ENCODE measurements around the gene FGFRL1. TPM values are rescaled to one million over a fixed set of nuclear protein-coding genes. Genes with fewer than 3 reads are reported as not detected.

The FGFRL1 gene
- polyA plus RNA-seq, 2 of the 4 experiments (the other 2 are of a cell fraction): 4.7 to 11.2 TPM

DNA sequence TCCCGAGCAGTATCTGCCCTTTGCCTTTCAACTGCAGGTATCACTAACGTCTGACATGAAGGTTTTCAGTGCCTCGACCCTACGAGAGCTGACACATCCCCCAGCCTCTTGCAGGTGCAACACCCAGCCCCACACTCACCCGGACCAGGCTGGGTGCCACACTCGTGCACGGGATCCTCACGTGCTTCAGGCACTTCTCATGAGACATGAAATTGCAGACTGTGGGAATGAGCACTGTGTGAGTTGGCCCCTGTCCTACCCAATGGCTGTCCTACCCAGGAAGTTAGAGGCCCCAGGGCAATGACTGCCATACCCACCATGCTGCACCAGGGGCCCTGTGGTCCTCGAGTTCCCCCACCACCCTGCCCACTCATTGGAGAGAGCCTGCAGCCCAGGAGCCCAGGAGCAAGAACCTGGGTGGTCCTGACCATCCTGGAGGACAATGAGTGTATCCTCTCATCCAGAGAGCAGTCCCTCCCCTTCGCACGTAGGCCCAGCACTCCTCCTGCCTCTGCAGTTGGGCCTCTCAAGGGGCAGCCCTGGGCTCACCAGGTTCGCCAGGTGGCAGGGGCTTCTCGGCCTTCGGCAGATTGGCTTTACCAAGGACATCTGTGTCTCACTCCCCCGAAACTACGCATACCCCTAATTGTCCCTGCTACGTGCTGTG, 40.4 kb upstream of the FGFRL1 start:
- no peak for FAIRE-seq
- no peak overlapping the region for H3K4me3 ChIP-seq
- no peak for TF ChIP-seq SMC3 (IDR thresholded peaks at IDR 0.05)
- no peak overlapping the region for H3K27ac ChIP-seq
- H3K9me3 ChIP-seq: no peaks in the 10 kb centered on the region
- WGBS (ENCODE audit: missing lambda C conversion rate): 91% methylated on average over 7 of the region's 17 CpGs
- POLR2A ChIA-PET: no interaction called here
- ATAC-seq: no peak
- H3K4me2 ChIP-seq: no peak overlapping the region
- CTCF ChIA-PET: interaction anchor here (0.7 to 1.2 kb wide), 2 partner anchors 16 to 229 kb away, joined by 3 read pairs; partner anchors contain the start of gene IDUA
- DNase-seq (ENCODE audit: low read depth in 1 of 2, low spot score in 1 of 2): no peak
- H3K4me1 ChIP-seq: peaks cover 14% of the 10 kb centered on the region; the same call in 2 of the 3 replicates

DNA sequence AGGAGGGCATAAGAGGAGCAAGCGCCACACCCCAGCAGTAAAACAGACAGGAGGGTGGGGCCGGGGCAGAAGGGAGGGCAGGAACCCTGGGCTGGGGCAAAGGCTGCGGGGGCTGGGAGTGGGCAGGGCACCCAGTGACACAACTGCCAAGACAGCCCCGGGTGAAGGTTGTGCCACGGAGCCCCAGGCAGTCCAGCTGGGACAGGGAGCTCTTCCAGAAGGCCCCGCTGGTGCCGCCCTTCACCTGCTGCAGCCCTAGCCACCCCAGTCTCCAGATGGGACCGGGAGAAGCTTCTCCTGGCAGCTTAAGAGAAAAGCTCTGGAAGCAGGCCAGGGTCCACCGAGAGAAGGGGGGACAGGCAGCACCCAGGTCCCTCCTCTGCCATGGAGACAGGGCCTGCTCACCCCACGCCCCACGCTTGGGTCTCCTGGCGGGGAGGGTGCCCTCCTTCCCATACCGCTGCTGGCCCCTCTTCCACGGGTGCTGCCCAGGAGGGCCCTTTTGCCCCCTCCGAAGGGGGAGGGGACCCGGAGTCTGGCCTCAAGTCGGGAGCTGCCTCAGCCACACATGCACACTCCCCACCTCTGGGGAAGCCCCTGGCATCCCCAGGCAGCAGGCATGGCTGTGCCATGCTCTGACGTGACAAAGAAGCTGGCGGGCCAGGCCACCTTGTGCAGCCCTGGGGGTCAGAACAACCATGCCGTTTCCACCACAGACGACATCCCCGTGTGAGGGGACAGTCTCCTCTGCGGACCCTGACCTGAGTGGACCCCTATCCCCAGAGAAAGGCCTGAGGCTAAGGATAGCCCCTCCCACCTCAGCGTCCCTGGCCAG, 39.5 kb upstream of the FGFRL1 start:
- peak overlapping the region; percentile 97 for H3K4me2 ChIP-seq
- peaks cover 14% of the 10 kb centered on the region; the same call in 2 of the 3 replicates for H3K4me1 ChIP-seq
- ATAC-seq (no peak; a peak in 1 of 6 replicates), DNase-seq (ENCODE audit: low read depth in 1 of 2, low spot score in 1 of 2) (no peak), FAIRE-seq (no peak)
- TF ChIP-seq ZFP36 (IDR thresholded peaks at IDR 0.05; ENCODE audit: borderline replicate concordance, partially characterized antibody) (no peak), EHF (CRISPR knock-in tag; IDR thresholded peaks at IDR 0.05) (no peak), CHD4 (IDR thresholded peaks at IDR 0.05; ENCODE audit: borderline replicate concordance) (no peak)
- TF ChIP-seq, protein P1, sequence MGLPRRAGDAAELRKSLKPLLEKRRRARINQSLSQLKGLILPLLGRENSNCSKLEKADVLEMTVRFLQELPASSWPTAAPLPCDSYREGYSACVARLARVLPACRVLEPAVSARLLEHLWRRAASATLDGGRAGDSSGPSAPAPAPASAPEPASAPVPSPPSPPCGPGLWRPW (IDR thresholded peaks at IDR 0.05): no peak
- TF ChIP-seq, protein P2, sequence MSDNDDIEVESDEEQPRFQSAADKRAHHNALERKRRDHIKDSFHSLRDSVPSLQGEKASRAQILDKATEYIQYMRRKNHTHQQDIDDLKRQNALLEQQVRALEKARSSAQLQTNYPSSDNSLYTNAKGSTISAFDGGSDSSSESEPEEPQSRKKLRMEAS (IDR thresholded peaks at IDR 0.05): no peak
- H3K4me3 ChIP-seq: peak overlapping the region; percentile 84; the same call in 2 of the 3 replicates
- peak overlapping the region in 1 of 2 experiments; percentile 85; a peak in 3 of 6 replicates for H3K27ac ChIP-seq
- CTCF ChIA-PET: no interaction called here
- H3K9me3 ChIP-seq: no peaks in the 10 kb centered on the region
- POLR2A ChIA-PET: no interaction called here
- 66% methylated on average over 11 of the region's 24 CpGs for WGBS (ENCODE audit: missing lambda C conversion rate)

DNA sequence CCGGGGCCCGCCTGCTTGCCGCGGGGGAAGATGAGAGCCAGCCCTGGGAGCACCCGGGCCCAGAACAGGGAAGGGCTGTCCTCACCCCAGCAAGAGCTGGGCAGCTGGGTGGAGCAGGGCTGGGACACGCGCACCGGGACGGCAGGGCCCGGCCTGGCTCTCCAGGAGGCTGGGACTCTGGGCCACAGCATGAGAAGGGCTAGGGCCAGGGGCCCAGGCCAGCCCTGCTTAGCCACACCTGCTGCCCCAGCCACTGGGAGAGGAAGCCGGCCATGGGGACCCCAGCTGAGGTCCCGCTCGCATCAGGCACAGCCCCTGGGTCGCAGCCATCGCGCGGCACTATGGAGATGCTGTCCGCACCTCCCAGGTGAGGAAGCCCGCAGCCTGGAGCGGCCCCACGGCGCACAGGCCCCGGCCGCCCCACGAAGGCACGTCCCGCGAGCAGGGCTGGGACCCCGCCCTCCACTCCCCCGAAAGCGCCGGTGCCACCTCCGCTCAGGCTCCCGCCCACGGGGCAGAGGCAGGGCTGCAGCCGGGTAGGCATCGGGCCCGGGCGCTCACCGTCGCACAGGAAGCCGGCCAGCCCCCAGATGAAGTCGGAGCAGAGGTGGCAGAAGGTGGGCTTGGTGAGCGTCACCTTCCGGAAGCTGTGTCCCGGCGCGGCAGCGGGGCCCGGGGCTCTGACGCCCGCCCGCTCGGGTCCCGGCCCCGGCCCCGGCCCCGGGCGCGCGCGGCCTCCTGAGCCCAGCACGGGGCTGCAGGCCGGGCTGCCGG, 38.6 kb upstream of the FGFRL1 start:
- H3K9me3 ChIP-seq: no peaks in the 10 kb centered on the region
- ChIA-PET POLR2A (no interaction called here), CTCF (no interaction called here)
- peak overlapping the region; percentile 97 for H3K4me2 ChIP-seq
- ATAC-seq: peak; percentile 56 to 72
- no peak for FAIRE-seq
- DNase-seq (ENCODE audit: low read depth in 1 of 2, low spot score in 1 of 2): peak in 1 of 2 experiments; percentile 22
- H3K27ac ChIP-seq: peak overlapping the region; percentile 66 to 85
- peak overlapping the region; percentile 84 for H3K4me3 ChIP-seq
- TF ChIP-seq, protein P3, sequence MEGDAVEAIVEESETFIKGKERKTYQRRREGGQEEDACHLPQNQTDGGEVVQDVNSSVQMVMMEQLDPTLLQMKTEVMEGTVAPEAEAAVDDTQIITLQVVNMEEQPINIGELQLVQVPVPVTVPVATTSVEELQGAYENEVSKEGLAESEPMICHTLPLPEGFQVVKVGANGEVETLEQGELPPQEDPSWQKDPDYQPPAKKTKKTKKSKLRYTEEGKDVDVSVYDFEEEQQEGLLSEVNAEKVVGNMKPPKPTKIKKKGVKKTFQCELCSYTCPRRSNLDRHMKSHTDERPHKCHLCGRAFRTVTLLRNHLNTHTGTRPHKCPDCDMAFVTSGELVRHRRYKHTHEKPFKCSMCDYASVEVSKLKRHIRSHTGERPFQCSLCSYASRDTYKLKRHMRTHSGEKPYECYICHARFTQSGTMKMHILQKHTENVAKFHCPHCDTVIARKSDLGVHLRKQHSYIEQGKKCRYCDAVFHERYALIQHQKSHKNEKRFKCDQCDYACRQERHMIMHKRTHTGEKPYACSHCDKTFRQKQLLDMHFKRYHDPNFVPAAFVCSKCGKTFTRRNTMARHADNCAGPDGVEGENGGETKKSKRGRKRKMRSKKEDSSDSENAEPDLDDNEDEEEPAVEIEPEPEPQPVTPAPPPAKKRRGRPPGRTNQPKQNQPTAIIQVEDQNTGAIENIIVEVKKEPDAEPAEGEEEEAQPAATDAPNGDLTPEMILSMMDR (IDR thresholded peaks at IDR 0.05): no peak
- TF ChIP-seq ZNF302 (CRISPR knock-in tag; IDR thresholded peaks at IDR 0.05) (no peak), EHMT2 (IDR thresholded peaks at IDR 0.05; ENCODE audit: low read depth) (no peak), FOSL2 (IDR thresholded peaks at IDR 0.05) (no peak), FOSL2 (CRISPR knock-in tag; IDR thresholded peaks at IDR 0.05) (no peak), MYC (IDR thresholded peaks at IDR 0.05; ENCODE audit: borderline replicate concordance, low read length) (no peak), NR3C1 (IDR thresholded peaks at IDR 0.05) (no peak), NFE2L2 (conservative IDR thresholded peaks at IDR 0.05; ENCODE audit: low read length) (no peak), ZSCAN20 (CRISPR knock-in tag; IDR thresholded peaks at IDR 0.05) (no peak), HDAC2 (IDR thresholded peaks at IDR 0.05) (no peak), SREBF2 (IDR thresholded peaks at IDR 0.05) (no peak), RAD21 (conservative IDR thresholded peaks at IDR 0.05 in 1 of 2, IDR thresholded peaks at IDR 0.05 in 1 of 2) (no peak)
- TF ChIP-seq, protein P4, sequence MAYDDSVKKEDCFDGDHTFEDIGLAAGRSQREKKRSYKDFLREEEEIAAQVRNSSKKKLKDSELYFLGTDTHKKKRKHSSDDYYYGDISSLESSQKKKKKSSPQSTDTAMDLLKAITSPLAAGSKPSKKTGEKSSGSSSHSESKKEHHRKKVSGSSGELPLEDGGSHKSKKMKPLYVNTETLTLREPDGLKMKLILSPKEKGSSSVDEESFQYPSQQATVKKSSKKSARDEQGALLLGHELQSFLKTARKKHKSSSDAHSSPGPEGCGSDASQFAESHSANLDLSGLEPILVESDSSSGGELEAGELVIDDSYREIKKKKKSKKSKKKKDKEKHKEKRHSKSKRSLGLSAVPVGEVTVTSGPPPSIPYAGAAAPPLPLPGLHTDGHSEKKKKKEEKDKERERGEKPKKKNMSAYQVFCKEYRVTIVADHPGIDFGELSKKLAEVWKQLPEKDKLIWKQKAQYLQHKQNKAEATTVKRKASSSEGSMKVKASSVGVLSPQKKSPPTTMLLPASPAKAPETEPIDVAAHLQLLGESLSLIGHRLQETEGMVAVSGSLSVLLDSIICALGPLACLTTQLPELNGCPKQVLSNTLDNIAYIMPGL (CRISPR knock-in tag; IDR thresholded peaks at IDR 0.05; ENCODE audit: borderline replicate concordance): no peak
- TF ChIP-seq, protein P5, sequence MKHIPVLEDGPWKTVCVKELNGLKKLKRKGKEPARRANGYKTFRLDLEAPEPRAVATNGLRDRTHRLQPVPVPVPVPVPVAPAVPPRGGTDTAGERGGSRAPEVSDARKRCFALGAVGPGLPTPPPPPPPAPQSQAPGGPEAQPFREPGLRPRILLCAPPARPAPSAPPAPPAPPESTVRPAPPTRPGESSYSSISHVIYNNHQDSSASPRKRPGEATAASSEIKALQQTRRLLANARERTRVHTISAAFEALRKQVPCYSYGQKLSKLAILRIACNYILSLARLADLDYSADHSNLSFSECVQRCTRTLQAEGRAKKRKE (CRISPR knock-in tag; IDR thresholded peaks at IDR 0.05; ENCODE audit: low read depth): no peak
- WGBS (ENCODE audit: missing lambda C conversion rate): 4% methylated on average over 5 of the region's 65 CpGs
- peaks cover 14% of the 10 kb centered on the region; the same call in 2 of the 3 replicates for H3K4me1 ChIP-seq
